K562 (cell line): ENCODE data around the gene SCGB3A2. TPM values are rescaled to one million over a fixed set of nuclear protein-coding genes. Genes with fewer than 3 reads are reported as not detected.
A peak's percentile ranks its signal among the peaks of the same experiment; 100 is the strongest.

Source experiments
- ATAC-seq: fragments of 200-7000 bp; cut with Tn5 transposase; 3 replicates; pipeline ENCODE4 v1.9.1; 2020; ENCODE audit warnings: moderate library complexity
- Bru-seq: library from RNA; stranded (reverse); fragments of 400-500 nt; gene quantifications from one replicate; lab custom pipeline; 2021; lab: Mats Ljungman, UMichigan
- BruChase-seq, 2 experiments: library from RNA; stranded (reverse); fragments of 400-500 nt; gene quantifications; one replicate each; lab custom pipeline; 2021; lab: Mats Ljungman, UMichigan
- BruUV-seq: library from RNA; stranded (reverse); fragments of 400-500 nt; replicated peaks from 2 replicates; lab custom pipeline; 2021; lab: Mats Ljungman, UMichigan
- CTCF ChIA-PET: fragments of 300-600 bp; formaldehyde crosslinking; extraction: SDS; loops from one replicate; lab custom pipeline; 2021; ENCODE audit warnings: low intra/inter-chr PET ratio; lab: Yijun Ruan, JAX
- POLR2A ChIA-PET: fragments of 300-600, 350-650 bp; sonication (Branson Sonifier 250); formaldehyde crosslinking; extraction: SDS; loops from one replicate; lab custom pipeline; 2021; ENCODE audit warnings: antibody characterized with exemption, inconsistent platforms; lab: Yijun Ruan, JAX
- DNase-seq, 4 experiments: peaks; one replicate each; pipeline versions ENCODE4 v3.0.0 to v3.0.0-alpha.2; 2011 to 2018; ENCODE audit warnings: low spot score in 3 of 4, mixed read lengths in 3 of 4; ENCODE audit errors: extremely low read depth in 1 of 4
- FAIRE-seq: peaks from 2 replicates; lab custom pipeline; 2011; peaks lifted over from hg19 to GRCh38; lab: Jason Lieb, UNC
- H2AFZ ChIP-seq: 2 replicates; pipeline ENCODE4 v1.6.0; 2011; ENCODE audit warnings: low read depth, low read length, control low read depth, inconsistent platforms
- H3K27ac ChIP-seq: fragments of 200-600 bp; 3 replicates; pipeline ENCODE4 v1.8.0; 2011; ENCODE audit warnings: low read depth, mild to moderate bottlenecking, control low read depth, inconsistent platforms, low read length, moderate library complexity, mixed read lengths; ENCODE audit errors: extremely low read depth
- H3K27me3 ChIP-seq, 2 experiments: fragments of 300-600 bp in 1 of 2; 2 replicates in 1 of 2; 3 replicates in 1 of 2; pipeline versions ENCODE4 v1.6.0 to v1.8.0; 2011; ENCODE audit warnings: inconsistent platforms in 2 of 2, low read length in 2 of 2, mild to moderate bottlenecking in 1 of 2, mixed read lengths in 1 of 2, moderate library complexity in 1 of 2; ENCODE audit not compliant: control insufficient read depth in 2 of 2, insufficient read depth in 2 of 2
- H3K36me3 ChIP-seq: fragments of 300-600 bp; 3 replicates; pipeline ENCODE4 v1.8.0; 2011; ENCODE audit warnings: mild to moderate bottlenecking, low read length, inconsistent platforms; ENCODE audit not compliant: control insufficient read depth, insufficient read depth
- H3K4me1 ChIP-seq, 2 experiments: fragments of 200-600 bp in 1 of 2; replicated peaks in 1 of 2; 2 replicates in 1 of 2; 3 replicates in 1 of 2; pipeline versions ENCODE4 v1.5.1 to v1.8.0; 2011; ENCODE audit warnings: inconsistent platforms in 2 of 2, low read length in 2 of 2, mild to moderate bottlenecking in 1 of 2, mixed read lengths in 1 of 2, moderate library complexity in 1 of 2; ENCODE audit not compliant: control insufficient read depth in 2 of 2, insufficient read depth in 2 of 2
- H3K4me2 ChIP-seq: 2 replicates; pipeline ENCODE4 v1.6.1; 2011; ENCODE audit warnings: low read length, control low read depth, inconsistent platforms, mixed read lengths; ENCODE audit not compliant: insufficient read depth
- H3K4me3 ChIP-seq: fragments of 200-600 bp; sonication (generic), shearing (Covaris generic); 2 replicates; pipeline ENCODE4 v1.5.1; 2016; ENCODE audit warnings: control low read depth, inconsistent platforms
- H3K79me2 ChIP-seq: fragments of 200-600 bp; 3 replicates; pipeline ENCODE4 v1.8.0; 2011; ENCODE audit warnings: low read length, inconsistent platforms; ENCODE audit not compliant: control insufficient read depth, insufficient read depth
- H3K9ac ChIP-seq, 2 experiments: 2 replicates each; pipeline versions ENCODE4 v1.6.0 to v1.6.1; 2011; ENCODE audit warnings: low read depth in 2 of 2, low read length in 2 of 2, control low read depth in 1 of 2, inconsistent platforms in 1 of 2, mild to moderate bottlenecking in 1 of 2, mixed read lengths in 1 of 2; ENCODE audit not compliant: insufficient read depth in 1 of 2
- H3K9me1 ChIP-seq: one replicate; pipeline ENCODE4 v1.6.0; 2011; ENCODE audit warnings: inconsistent platforms, mild to moderate bottlenecking, low read length, moderate library complexity; ENCODE audit not compliant: control insufficient read depth, insufficient read depth
- H3K9me3 ChIP-seq: replicated peaks from 2 replicates; pipeline ENCODE4 v1.5.1; 2011; ENCODE audit warnings: low read depth, low read length, inconsistent platforms; ENCODE audit not compliant: control insufficient read depth, insufficient read depth
- H4K20me1 ChIP-seq: replicated peaks from 2 replicates; pipeline ENCODE4 v1.6.1; 2011; ENCODE audit warnings: low read length, inconsistent platforms, mixed read lengths; ENCODE audit not compliant: control insufficient read depth, insufficient read depth
- CREB3 ChIP-seq: fragments of 450-650 bp; conservative IDR thresholded peaks from 2 replicates; pipeline ENCODE4 v1.6.1; 2016; ENCODE audit warnings: missing genetic modification characterization, low read depth, mild to moderate bottlenecking, missing compliant biosample characterization, moderate library complexity
- HNRNPL ChIP-seq: fragments of 200-400 bp; formaldehyde crosslinking; IDR thresholded peaks from 2 replicates; pipeline ENCODE4 v1.6.1; 2017; ENCODE audit warnings: low read depth, mild to moderate bottlenecking, low read length
- NR2C1 ChIP-seq, 2 experiments: fragments of 450-650 bp; IDR thresholded peaks; 2 replicates each; pipeline ENCODE4 v1.6.1; 2017; ENCODE audit warnings: mild to moderate bottlenecking in 2 of 2, antibody characterized with exemption in 1 of 2, inconsistent platforms in 1 of 2, missing compliant biosample characterization in 1 of 2, missing genetic modification characterization in 1 of 2
- PHTF2 ChIP-seq: fragments of 250-450 bp; sonication (Bioruptor Pico); IDR thresholded peaks from 2 replicates; pipeline ENCODE4 v1.5.0; 2021; ENCODE audit warnings: mild to moderate bottlenecking
- ZBTB26 ChIP-seq: fragments of 450-650 bp; formaldehyde crosslinking; IDR thresholded peaks from 2 replicates; pipeline ENCODE4 v1.4.0; 2022; ENCODE audit warnings: missing genetic modification characterization
- whole genome bisulfite sequencing: fragments of 100-300 bp; shearing (Covaris generic); methylation state at CpG from one replicate; pipeline ENCODE4 v1.1.6; 2016; ENCODE audit warnings: low coverage, mixed read lengths; ENCODE audit not compliant: insufficient coverage; ENCODE audit errors: missing lambda C conversion rate; 5-methylcytosine and 5-hydroxymethylcytosine counted together
- in situ Hi-C: fragments of 300-500 bp; cut with MboI; formaldehyde crosslinking; loops from 4 replicates; pipeline ENCODE4 v1.15.0; 2018; ENCODE audit warnings: inconsistent platforms, mixed read lengths
- intact Hi-C: fragments of 100-400 bp; cut with micrococcal nuclease; formaldehyde crosslinking; loops from 2 replicates; pipeline ENCODE4 v1.14.2; 2022
- long read RNA-seq, 3 experiments: library from polyadenylated mRNA in 2 of 3; library from RNA in 1 of 3; unstranded in 2 of 3; stranded (forward) in 1 of 3; transcript quantifications; one replicate each; pipeline ENCODE4 v2.0.0, GENCODE V29; 2019 to 2022
- polyA minus RNA-seq, 3 experiments: library from RNA; depleted of rRNA, polyadenylated mRNA; stranded (reverse); fragments of >200 nt; gene quantifications; 2 replicates each; pipeline ENCODE4 v1.2.3, GENCODE V29; 2011
- polyA plus RNA-seq, 8 experiments: library from polyadenylated mRNA; depleted of rRNA in 4 of 8; stranded (reverse) in 5 of 8; unstranded in 3 of 8; fragments of >200 nt; fragmentation: Nextera tagmentation in 2 of 8; fragmentation: Illumina TruSeq in 1 of 8; extraction: Ambion mirVana in 2 of 8; extraction: Trizol in 1 of 8; gene quantifications; 2 replicates each; pipeline versions ENCODE4 v1.2.1 to v1.2.3, GENCODE V29; 2011 to 2014; ENCODE audit warnings: inconsistent platforms in 1 of 8, missing spikeins in 1 of 8
- total RNA-seq, 7 experiments: library from RNA; depleted of rRNA in 6 of 7; stranded (reverse); fragments of >200 nt in 6 of 7; fragmentation: Illumina TruSeq in 2 of 7; extraction: Trizol in 2 of 7; gene quantifications; 2 replicates each; pipeline versions ENCODE4 v1.2.1 to v1.2.3, GENCODE V29; 2011 to 2021; ENCODE audit warnings: low replicate concordance in 1 of 7
- TF ChIP-seq, protein P1 (sequence below): conservative IDR thresholded peaks from 2 replicates; pipeline ENCODE4 v1.6.1; 2011; ENCODE audit warnings: low read depth, mild to moderate bottlenecking, low read length; ENCODE audit not compliant: control insufficient read depth
- TF ChIP-seq, protein P2 (sequence below): fragments of 250-450 bp; sonication (Bioruptor Pico); IDR thresholded peaks from 2 replicates; pipeline ENCODE4 v1.5.0; 2022; ENCODE audit warnings: mild to moderate bottlenecking

Gene SCGB3A2, protein sequence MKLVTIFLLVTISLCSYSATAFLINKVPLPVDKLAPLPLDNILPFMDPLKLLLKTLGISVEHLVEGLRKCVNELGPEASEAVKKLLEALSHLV
- not detected in 2 replicates for total RNA-seq (2011; cell fraction: chromatin; rRNA removed; ENCODE audit: low replicate concordance)
- total RNA-seq (2011; cell fraction: nucleolus; rRNA removed), result not detected in 2 replicates
- total RNA-seq (2011; cell fraction: nucleoplasm; rRNA removed), result not detected in 2 replicates
- total RNA-seq (2014; rRNA removed) (not detected in 2 replicates), total RNA-seq (2014; rRNA removed; fragmentation: Illumina TruSeq; extraction: Trizol) (not detected in 2 replicates), total RNA-seq (2015; rRNA removed; fragmentation: Illumina TruSeq; extraction: Trizol) (not detected in 2 replicates), total RNA-seq (2021) (0.35 TPM in 1 of 2 replicates, not detected in the other), polyA plus RNA-seq (2011; rRNA removed) (not detected in 2 replicates), polyA plus RNA-seq (2014; fragmentation: Illumina TruSeq; extraction: Trizol) (not detected in 2 replicates), polyA plus RNA-seq (2014; fragmentation: Nextera tagmentation; extraction: Ambion mirVana) (not detected), polyA plus RNA-seq (2014; rRNA removed) (not detected in 2 replicates), polyA minus RNA-seq (2011; rRNA and poly(A)+ RNA removed) (not detected in 2 replicates), Bru-seq, nascent RNA (not detected), BruChase-seq, experiment 1, labeled RNA remaining after a 2-hour chase (not detected), BruChase-seq, experiment 2, labeled RNA remaining after a 6-hour chase (percentile 5 among the genes with signal in this experiment)
- polyA plus RNA-seq (2011; cell fraction: cytosol; rRNA removed), result not detected in 2 replicates
- not detected in 2 replicates for polyA plus RNA-seq (2011; cell fraction: nucleus; rRNA removed)
- polyA plus RNA-seq (2012), result not detected in 2 replicates
- not detected in 2 replicates for polyA minus RNA-seq (2011; cell fraction: cytosol; rRNA and poly(A)+ RNA removed)
- polyA minus RNA-seq (2011; cell fraction: nucleus; rRNA and poly(A)+ RNA removed), result not detected in 2 replicates
- long read RNA-seq, experiment 1, result 0 reads
- long read RNA-seq, experiment 2, result 0 reads
- long read RNA-seq, experiment 3, result 0 reads

GRCh38 chr5:147878066-147878759 is at the start of gene SCGB3A2:
Gene SCGB3A2 (plus strand): TSS chr5:147878711. CDS start chr5:147878804, 93 bp downstream.
- POLR2A ChIA-PET, result interaction anchor here (0.6 to 0.8 kb wide), 2 partner anchors 248 to 708 kb away, joined by 3 read pairs; no protein-coding TSS in a partner anchor
- TF ChIP-seq CREB3 (tag) (no peak), NR2C1 (IDR thresholded peaks at IDR 0.05) (no peak), NR2C1 (tag; IDR thresholded peaks at IDR 0.05) (no peak), ZBTB26 (CRISPR knock-in tag) (no peak), HNRNPL (no peak), PHTF2 (CRISPR knock-in tag) (no peak)
- TF ChIP-seq, protein P1, sequence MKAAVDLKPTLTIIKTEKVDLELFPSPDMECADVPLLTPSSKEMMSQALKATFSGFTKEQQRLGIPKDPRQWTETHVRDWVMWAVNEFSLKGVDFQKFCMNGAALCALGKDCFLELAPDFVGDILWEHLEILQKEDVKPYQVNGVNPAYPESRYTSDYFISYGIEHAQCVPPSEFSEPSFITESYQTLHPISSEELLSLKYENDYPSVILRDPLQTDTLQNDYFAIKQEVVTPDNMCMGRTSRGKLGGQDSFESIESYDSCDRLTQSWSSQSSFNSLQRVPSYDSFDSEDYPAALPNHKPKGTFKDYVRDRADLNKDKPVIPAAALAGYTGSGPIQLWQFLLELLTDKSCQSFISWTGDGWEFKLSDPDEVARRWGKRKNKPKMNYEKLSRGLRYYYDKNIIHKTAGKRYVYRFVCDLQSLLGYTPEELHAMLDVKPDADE, result no peak
- TF ChIP-seq, protein P2, sequence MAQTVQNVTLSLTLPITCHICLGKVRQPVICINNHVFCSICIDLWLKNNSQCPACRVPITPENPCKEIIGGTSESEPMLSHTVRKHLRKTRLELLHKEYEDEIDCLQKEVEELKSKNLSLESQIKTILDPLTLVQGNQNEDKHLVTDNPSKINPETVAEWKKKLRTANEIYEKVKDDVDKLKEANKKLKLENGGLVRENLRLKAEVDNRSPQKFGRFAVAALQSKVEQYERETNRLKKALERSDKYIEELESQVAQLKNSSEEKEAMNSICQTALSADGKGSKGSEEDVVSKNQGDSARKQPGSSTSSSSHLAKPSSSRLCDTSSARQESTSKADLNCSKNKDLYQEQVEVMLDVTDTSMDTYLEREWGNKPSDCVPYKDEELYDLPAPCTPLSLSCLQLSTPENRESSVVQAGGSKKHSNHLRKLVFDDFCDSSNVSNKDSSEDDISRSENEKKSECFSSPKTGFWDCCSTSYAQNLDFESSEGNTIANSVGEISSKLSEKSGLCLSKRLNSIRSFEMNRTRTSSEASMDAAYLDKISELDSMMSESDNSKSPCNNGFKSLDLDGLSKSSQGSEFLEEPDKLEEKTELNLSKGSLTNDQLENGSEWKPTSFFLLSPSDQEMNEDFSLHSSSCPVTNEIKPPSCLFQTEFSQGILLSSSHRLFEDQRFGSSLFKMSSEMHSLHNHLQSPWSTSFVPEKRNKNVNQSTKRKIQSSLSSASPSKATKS (CRISPR knock-in tag), result no peak

More at GRCh38 chr5:147878066-147878759, at the start of gene SCGB3A2:
- Histone ChIP-seq H3K27me3 (no peaks in the 10 kb centered on the region), H3K79me2 (no peaks in the 10 kb centered on the region), H3K9me3 (no peaks in the 10 kb centered on the region; the same call in 1 of the 2 replicates), H3K4me2 (no peak within 1 kb of the TSS), H3K27ac (no peak within 1 kb of the TSS), H2AFZ (no peak within 1 kb of the TSS), H3K9ac (no peak within 1 kb of the TSS), H3K9me1 (no peaks in the 10 kb centered on the region), H3K4me1 (no peaks in the 10 kb centered on the region), H4K20me1 (no peaks in the 10 kb centered on the region), H3K36me3 (no peaks in the 10 kb centered on the region), H3K4me3 (no peak within 1 kb of the TSS)
- in situ Hi-C loops, result no loop called here
- 4% methylated on average over 2 of the region's 2 CpGs for WGBS
- BruUV-seq, result no TSS peak
- CTCF ChIA-PET, result no interaction called here
- no peak for FAIRE-seq
- intact Hi-C loops, result no loop called here
- ATAC-seq, result no peak
- no peak for DNase-seq
